HEK293 (cell line): Measurements from ENCODE around the gene OR2V2.
A peak's percentile ranks its signal among the peaks of the same experiment; 100 is the strongest.

Experiments used
- CTCF ChIA-PET: fragments of 350-600 bp; formaldehyde crosslinking; extraction: SDS; loops from one replicate; lab custom pipeline; 2021; ENCODE audit warnings: antibody characterized with exemption; lab: Yijun Ruan, JAX
- POLR2A ChIA-PET: fragments of 300-600 bp; formaldehyde crosslinking; extraction: SDS; loops from one replicate; lab custom pipeline; 2020; ENCODE audit warnings: antibody characterized with exemption, inconsistent platforms; lab: Yijun Ruan, JAX
- H3K27ac ChIP-seq: fragments of 200-500 bp; sonication (Bioruptor generic); 2 replicates; pipeline ENCODE4 v1.5.1; 2014; ENCODE audit warnings: low read depth, low read length, control low read depth, inconsistent platforms; ENCODE audit errors: extremely low read depth
- H3K36me3 ChIP-seq, 2 experiments: fragments of 200-500 bp in 1 of 2; sonication (Bioruptor generic) in 1 of 2; 1 replicate in 1 of 2; 2 replicates in 1 of 2; pipeline ENCODE4 v1.5.1; 2014 to 2017; ENCODE audit warnings: inconsistent platforms in 2 of 2, low read length in 2 of 2; ENCODE audit not compliant: control insufficient read depth in 2 of 2, insufficient read depth in 1 of 2
- H3K4me1 ChIP-seq: fragments of 200-500 bp; sonication (Bioruptor generic); 2 replicates; pipeline ENCODE4 v1.5.1; 2014; ENCODE audit warnings: mild to moderate bottlenecking, low read length, inconsistent platforms; ENCODE audit not compliant: control insufficient read depth, insufficient read depth
- H3K4me3 ChIP-seq: 2 replicates; pipeline ENCODE4 v1.5.1; 2011; ENCODE audit warnings: low read depth, mild to moderate bottlenecking, control low read depth, low read length, moderate library complexity
- H3K9me3 ChIP-seq: fragments of 200-500 bp; sonication (Bioruptor generic); 2 replicates; pipeline ENCODE4 v1.5.1; 2014; ENCODE audit warnings: low read depth, low read length, inconsistent platforms; ENCODE audit not compliant: control insufficient read depth, insufficient read depth
- GLI2 ChIP-seq: fragments of 450-650 bp; formaldehyde crosslinking; IDR thresholded peaks from 2 replicates; pipeline ENCODE4; 2017; ENCODE audit warnings: missing biosample characterization, missing genetic modification characterization, low read depth, borderline replicate concordance
- GLIS1 ChIP-seq: fragments of 450-650 bp; formaldehyde crosslinking; IDR thresholded peaks from 2 replicates; pipeline ENCODE4 v1.5.1; 2016; ENCODE audit warnings: missing biosample characterization, missing genetic modification characterization
- KLF1 ChIP-seq: fragments of 450-650 bp; formaldehyde crosslinking; IDR thresholded peaks from 2 replicates; pipeline ENCODE4 v1.5.1; 2016; ENCODE audit warnings: missing biosample characterization, missing genetic modification characterization
- KLF16 ChIP-seq: fragments of 450-650 bp; formaldehyde crosslinking; IDR thresholded peaks from 2 replicates; pipeline ENCODE4 v1.5.1; 2017; ENCODE audit warnings: missing biosample characterization, missing genetic modification characterization
- KLF7 ChIP-seq: fragments of 450-650 bp; formaldehyde crosslinking; IDR thresholded peaks from 2 replicates; pipeline ENCODE4 v1.5.1; 2016; ENCODE audit warnings: missing biosample characterization, missing genetic modification characterization, borderline replicate concordance
- ZBTB10 ChIP-seq: fragments of 450-650 bp; formaldehyde crosslinking; IDR thresholded peaks from 2 replicates; pipeline ENCODE4 v1.5.1; 2016; ENCODE audit warnings: missing biosample characterization, missing genetic modification characterization
- ZBTB20 ChIP-seq: fragments of 450-650 bp; formaldehyde crosslinking; IDR thresholded peaks from 2 replicates; pipeline ENCODE4 v1.5.1; 2016; ENCODE audit warnings: missing biosample characterization, missing genetic modification characterization
- ZBTB21 ChIP-seq: fragments of 450-650 bp; formaldehyde crosslinking; IDR thresholded peaks from 2 replicates; pipeline ENCODE4 v1.5.1; 2017; ENCODE audit warnings: missing biosample characterization, missing genetic modification characterization
- ZBTB6 ChIP-seq: fragments of 450-650 bp; formaldehyde crosslinking; IDR thresholded peaks from 2 replicates; pipeline ENCODE4 v1.5.1; 2017; ENCODE audit warnings: missing biosample characterization, missing genetic modification characterization
- ZEB2 ChIP-seq: fragments of 450-650 bp; formaldehyde crosslinking; IDR thresholded peaks from 2 replicates; pipeline ENCODE4 v1.5.1; 2016; ENCODE audit warnings: missing biosample characterization, missing genetic modification characterization
- ZIC2 ChIP-seq: fragments of 450-650 bp; formaldehyde crosslinking; IDR thresholded peaks from 2 replicates; pipeline ENCODE4 v1.5.1; 2016; ENCODE audit warnings: missing biosample characterization, missing genetic modification characterization
- ZNF140 ChIP-seq: fragments of 450-650 bp; formaldehyde crosslinking; IDR thresholded peaks from 2 replicates; pipeline ENCODE4 v1.5.1; 2016; ENCODE audit warnings: missing biosample characterization, missing genetic modification characterization
- ZNF155 ChIP-seq: fragments of 450-650 bp; formaldehyde crosslinking; IDR thresholded peaks from 2 replicates; pipeline ENCODE4 v1.5.1; 2016; ENCODE audit warnings: missing biosample characterization, missing genetic modification characterization
- ZNF16 ChIP-seq: fragments of 450-650 bp; formaldehyde crosslinking; IDR thresholded peaks from 2 replicates; pipeline ENCODE4 v1.5.1; 2016; ENCODE audit warnings: low read depth, missing biosample characterization, missing genetic modification characterization
- ZNF221 ChIP-seq: fragments of 450-650 bp; formaldehyde crosslinking; IDR thresholded peaks from 2 replicates; pipeline ENCODE4 v1.5.1; 2017; ENCODE audit warnings: missing biosample characterization, missing genetic modification characterization, borderline replicate concordance
- ZNF248 ChIP-seq: fragments of 450-650 bp; formaldehyde crosslinking; IDR thresholded peaks from 2 replicates; pipeline ENCODE4 v1.5.1; 2017; ENCODE audit warnings: missing biosample characterization, missing genetic modification characterization
- ZNF280D ChIP-seq: fragments of 450-650 bp; formaldehyde crosslinking; IDR thresholded peaks from 2 replicates; pipeline ENCODE4 v1.5.1; 2016; ENCODE audit warnings: missing biosample characterization, missing genetic modification characterization
- ZNF354C ChIP-seq: fragments of 450-650 bp; formaldehyde crosslinking; IDR thresholded peaks from 2 replicates; pipeline ENCODE4 v1.5.1; 2016; ENCODE audit warnings: missing biosample characterization, missing genetic modification characterization, low read depth, borderline replicate concordance
- ZNF362 ChIP-seq: fragments of 450-650 bp; formaldehyde crosslinking; IDR thresholded peaks from 2 replicates; pipeline ENCODE4 v1.5.1; 2016; ENCODE audit warnings: missing biosample characterization, missing genetic modification characterization
- ZNF501 ChIP-seq: fragments of 450-650 bp; formaldehyde crosslinking; IDR thresholded peaks from 2 replicates; pipeline ENCODE4 v1.5.1; 2016; ENCODE audit warnings: missing biosample characterization, missing genetic modification characterization
- ZNF529 ChIP-seq: fragments of 450-650 bp; formaldehyde crosslinking; IDR thresholded peaks from 2 replicates; pipeline ENCODE4 v1.5.1; 2017; ENCODE audit warnings: missing genetic modification characterization, missing biosample characterization; ENCODE audit not compliant: insufficient replicate concordance
- ZNF558 ChIP-seq: fragments of 450-650 bp; formaldehyde crosslinking; IDR thresholded peaks from 2 replicates; pipeline ENCODE4 v1.5.1; 2016; ENCODE audit warnings: missing biosample characterization, missing genetic modification characterization
- ZNF561 ChIP-seq: fragments of 450-650 bp; IDR thresholded peaks from 2 replicates; pipeline ENCODE4 v1.5.1; 2018; ENCODE audit warnings: missing biosample characterization, missing genetic modification characterization, borderline replicate concordance
- ZNF624 ChIP-seq: fragments of 450-650 bp; formaldehyde crosslinking; IDR thresholded peaks from 2 replicates; pipeline ENCODE4 v1.5.1; 2017; ENCODE audit warnings: missing biosample characterization, missing genetic modification characterization
- ZNF639 ChIP-seq: fragments of 450-650 bp; formaldehyde crosslinking; IDR thresholded peaks from 2 replicates; pipeline ENCODE4 v1.5.1; 2016; ENCODE audit warnings: missing biosample characterization, missing genetic modification characterization
- ZNF670 ChIP-seq: fragments of 450-650 bp; formaldehyde crosslinking; IDR thresholded peaks from 2 replicates; pipeline ENCODE4 v1.5.1; 2016; ENCODE audit warnings: missing biosample characterization, missing genetic modification characterization, low read depth
- ZSCAN4 ChIP-seq: fragments of 450-650 bp; formaldehyde crosslinking; IDR thresholded peaks from 2 replicates; pipeline ENCODE4 v1.5.1; 2017; ENCODE audit warnings: missing biosample characterization, missing genetic modification characterization

Gene OR2V2

GRCh38 chr5:181167814-181168488, 20.6 kb downstream of the OR2V2 start (continued):
- TF ChIP-seq ZBTB10 (tag by site-specific recombination) (peak; percentile 29; the same call in 1 of the 2 replicates), ZNF280D (tag by site-specific recombination) (no peak), ZNF501 (tag by site-specific recombination) (no peak), ZNF529 (tag by site-specific recombination) (no peak), ZEB2 (no peak), KLF16 (tag by site-specific recombination) (no peak), ZIC2 (tag by site-specific recombination) (peak; percentile 16; the same call in 1 of the 2 replicates), GLIS1 (tag by site-specific recombination) (no peak), ZNF558 (no peak), ZNF624 (tag by site-specific recombination) (no peak), ZBTB21 (tag by site-specific recombination) (no peak), ZNF155 (no peak), ZNF248 (tag by site-specific recombination) (no peak), ZNF561 (tag by site-specific recombination) (peak; percentile 65; the same call in 1 of the 2 replicates), ZNF639 (tag by site-specific recombination) (no peak), ZSCAN4 (tag by site-specific recombination) (no peak)
- TF ChIP-seq, all 188 proteins: peak for 14

- Histone ChIP-seq H3K36me3 (no peaks in the 10 kb centered on the region), H3K4me1 (peaks cover 6% of the 10 kb centered on the region), H3K9me3 (no peaks in the 10 kb centered on the region), H3K4me3 (no peak overlapping the region), H3K27ac (no peak overlapping the region)
- ChIA-PET POLR2A (interaction anchor here (1.0 kb wide), 1 partner anchor 340 kb away, joined by 3 read pairs; no protein-coding TSS in a partner anchor), CTCF (interaction anchor here (0.6 to 3.6 kb wide), 16 partner anchors 10 to 1089 kb away, joined by 3 to 27 read pairs (median 5); no protein-coding TSS in a partner anchor)
- TF ChIP-seq ZNF16 (tag by site-specific recombination) (no peak), ZNF354C (no peak), ZNF140 (no peak), ZBTB20 (peak; percentile 80), ZNF221 (no peak), ZNF362 (tag by site-specific recombination) (peak; percentile 94), ZBTB6 (tag by site-specific recombination) (no peak), KLF1 (tag by site-specific recombination) (no peak), ZNF670 (tag by site-specific recombination) (no peak), GLI2 (no peak), KLF7 (tag by site-specific recombination) (no peak)
Observed at GRCh38 chr5:181168595-181169118, 21.3 kb downstream of the OR2V2 start.
